DND-41 (cell line): ENCODE results near the gene KCNG2.
"Not testable (repeated sequence)": the region's sequence is repeated elsewhere in the genome, so short reads cannot be mapped to it uniquely, and the experiment has no call there.

Experiments
- ATAC-seq: fragments of 200-7000 bp; cut with Tn5 transposase; 3 replicates; pipeline ENCODE4 v1.9.1; 2021; ENCODE audit warnings: low read depth; ENCODE audit not compliant: insufficient read depth
- DNase-seq: peaks from one replicate; pipeline ENCODE4 v3.0.0-alpha.2; 2020
- H2AFZ ChIP-seq: 2 replicates; pipeline ENCODE4 v1.6.0; 2012; ENCODE audit warnings: low read depth, low read length
- H3K27ac ChIP-seq: 2 replicates; pipeline ENCODE4 v1.5.1; 2012; ENCODE audit warnings: low read length, inconsistent platforms
- H3K27me3 ChIP-seq: fragments of 200-600 bp; sonication (generic); 2 replicates; pipeline ENCODE4 v1.6.0; 2012; ENCODE audit warnings: low read length, mild to moderate bottlenecking, inconsistent platforms; ENCODE audit not compliant: insufficient read depth, poor library complexity
- H3K36me3 ChIP-seq: 2 replicates; pipeline ENCODE4 v1.5.1; 2012; ENCODE audit warnings: low read length, inconsistent platforms; ENCODE audit not compliant: insufficient read depth
- H3K4me1 ChIP-seq: 2 replicates; pipeline ENCODE4 v1.5.1; 2012; ENCODE audit warnings: mild to moderate bottlenecking, low read length; ENCODE audit not compliant: insufficient read depth
- H3K4me2 ChIP-seq: 2 replicates; pipeline ENCODE4 v1.6.0; 2012; ENCODE audit warnings: mild to moderate bottlenecking, moderate library complexity, low read length, inconsistent platforms; ENCODE audit not compliant: insufficient read depth
- H3K4me3 ChIP-seq, 2 experiments: fragments of 200-600 bp in 1 of 2; shearing (Covaris generic) in 1 of 2; 2 replicates each; pipeline ENCODE4 v1.5.1; 2012 to 2016; ENCODE audit warnings: inconsistent platforms in 2 of 2, low read length in 2 of 2, mild to moderate bottlenecking in 2 of 2, low read depth in 1 of 2, moderate library complexity in 1 of 2
- H3K79me2 ChIP-seq: 2 replicates; pipeline ENCODE4 v1.6.0; 2012; ENCODE audit warnings: low read length, inconsistent platforms; ENCODE audit not compliant: insufficient read depth
- H3K9ac ChIP-seq: 2 replicates; pipeline ENCODE4 v1.6.0; 2012; ENCODE audit warnings: low read depth, mild to moderate bottlenecking, inconsistent platforms, low read length, moderate library complexity
- H3K9me3 ChIP-seq: 2 replicates; pipeline ENCODE4 v1.5.1; 2012; ENCODE audit warnings: low read length, moderate library complexity, mild to moderate bottlenecking, inconsistent platforms; ENCODE audit not compliant: insufficient read depth, severe bottlenecking
- H4K20me1 ChIP-seq: 2 replicates; pipeline ENCODE4 v1.6.0; 2012; ENCODE audit warnings: low read length; ENCODE audit not compliant: insufficient read depth
- EZH2 ChIP-seq: IDR thresholded peaks from 3 replicates; pipeline ENCODE4 v1.6.1; 2012; ENCODE audit warnings: borderline replicate concordance, low read depth, mild to moderate bottlenecking, moderate library complexity, low read length, inconsistent platforms; ENCODE audit not compliant: severe bottlenecking
- TF ChIP-seq, protein P1 (sequence below): IDR thresholded peaks from 2 replicates; pipeline ENCODE4 v1.5.1; 2012; ENCODE audit warnings: borderline replicate concordance, low read length, moderate library complexity, mild to moderate bottlenecking; ENCODE audit not compliant: poor library complexity, severe bottlenecking; ENCODE audit errors: extremely low read depth

The KCNG2 gene

DNA sequence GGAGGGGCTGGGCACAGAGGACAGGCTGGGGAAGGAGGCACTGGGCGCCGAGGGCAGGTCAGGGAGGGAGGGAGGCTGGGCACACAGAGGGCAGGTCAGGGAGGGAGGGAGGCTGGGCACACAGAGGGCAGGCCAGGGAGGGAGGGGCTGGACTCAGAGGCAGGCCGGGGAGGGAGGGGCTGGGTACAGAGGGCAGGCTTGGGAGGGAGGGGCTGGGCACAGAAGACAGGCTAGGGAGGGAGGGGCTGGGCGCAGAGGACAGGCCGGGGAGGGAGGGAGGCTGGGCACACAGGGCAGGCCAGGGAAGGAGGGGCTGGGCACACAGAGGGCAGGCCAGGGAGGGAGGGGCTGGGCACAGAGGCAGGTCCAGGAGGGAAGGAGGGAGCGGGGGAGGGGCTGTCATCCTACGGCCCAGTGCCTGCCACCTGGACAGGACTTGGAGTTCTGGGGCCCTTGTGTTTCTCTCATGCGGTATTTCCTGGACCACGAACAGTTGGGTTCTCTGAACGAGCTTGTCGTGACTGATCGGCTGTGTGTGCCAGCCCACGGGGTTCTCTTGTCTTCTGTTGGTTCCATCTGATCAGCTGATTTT lies 46.7 kb upstream of the KCNG2 start:
- Histone ChIP-seq H3K4me3 (no peak overlapping the region), H3K4me2 (no peak overlapping the region), H3K4me1 (no peaks in the 10 kb centered on the region), H3K27ac (no peak overlapping the region), H3K36me3 (peaks cover 75% of the 10 kb centered on the region), H4K20me1 (peaks cover 36% of the 10 kb centered on the region), H2AFZ (no peak overlapping the region), H3K9me3 (no peaks in the 10 kb centered on the region), H3K27me3 (no peaks in the 10 kb centered on the region), H3K79me2 (peaks cover 7% of the 10 kb centered on the region; the same call in 1 of the 2 replicates), H3K9ac (no peak overlapping the region)
- ATAC-seq (peak; percentile 52), DNase-seq (peak; percentile 18)
- TF ChIP-seq, protein P1, sequence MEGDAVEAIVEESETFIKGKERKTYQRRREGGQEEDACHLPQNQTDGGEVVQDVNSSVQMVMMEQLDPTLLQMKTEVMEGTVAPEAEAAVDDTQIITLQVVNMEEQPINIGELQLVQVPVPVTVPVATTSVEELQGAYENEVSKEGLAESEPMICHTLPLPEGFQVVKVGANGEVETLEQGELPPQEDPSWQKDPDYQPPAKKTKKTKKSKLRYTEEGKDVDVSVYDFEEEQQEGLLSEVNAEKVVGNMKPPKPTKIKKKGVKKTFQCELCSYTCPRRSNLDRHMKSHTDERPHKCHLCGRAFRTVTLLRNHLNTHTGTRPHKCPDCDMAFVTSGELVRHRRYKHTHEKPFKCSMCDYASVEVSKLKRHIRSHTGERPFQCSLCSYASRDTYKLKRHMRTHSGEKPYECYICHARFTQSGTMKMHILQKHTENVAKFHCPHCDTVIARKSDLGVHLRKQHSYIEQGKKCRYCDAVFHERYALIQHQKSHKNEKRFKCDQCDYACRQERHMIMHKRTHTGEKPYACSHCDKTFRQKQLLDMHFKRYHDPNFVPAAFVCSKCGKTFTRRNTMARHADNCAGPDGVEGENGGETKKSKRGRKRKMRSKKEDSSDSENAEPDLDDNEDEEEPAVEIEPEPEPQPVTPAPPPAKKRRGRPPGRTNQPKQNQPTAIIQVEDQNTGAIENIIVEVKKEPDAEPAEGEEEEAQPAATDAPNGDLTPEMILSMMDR: no peak
- TF ChIP-seq EZH2: no peak

DNA sequence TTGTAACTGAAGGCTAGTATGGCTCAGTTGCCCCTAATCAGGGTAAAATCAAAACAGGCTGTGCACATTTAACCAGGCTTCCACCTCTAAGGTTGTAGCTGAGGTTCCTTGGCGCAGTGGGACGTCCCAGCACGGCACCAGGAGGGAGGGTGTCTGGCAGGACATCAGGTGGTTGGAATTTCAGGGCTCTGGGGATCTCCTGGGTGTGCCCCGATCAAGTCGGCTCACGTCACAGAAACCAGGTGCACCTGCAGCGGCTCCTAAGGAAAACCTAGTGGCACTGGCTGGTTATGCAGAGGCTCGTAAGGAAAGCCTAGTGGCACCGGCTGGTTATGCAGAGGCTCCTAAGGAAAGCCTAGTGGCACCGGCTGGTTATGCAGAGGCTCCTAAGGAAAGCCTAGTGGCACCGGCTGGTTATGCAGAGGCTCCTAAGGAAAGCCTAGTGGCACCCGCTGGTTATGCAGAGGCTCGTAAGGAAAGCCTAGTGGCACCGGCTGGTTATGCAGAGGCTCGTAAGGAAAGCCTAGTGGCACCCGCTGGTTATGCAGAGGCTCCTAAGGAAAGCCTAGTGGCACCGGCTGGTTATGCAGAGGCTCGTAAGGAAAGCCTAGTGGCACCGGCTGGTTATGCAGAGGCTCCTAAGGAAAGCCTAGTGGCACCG lies 45.7 kb upstream of the KCNG2 start:
- not testable (repeated sequence) for H3K79me2 ChIP-seq, DNase-seq, ATAC-seq, H3K4me3 ChIP-seq, H2AFZ ChIP-seq, H3K4me2 ChIP-seq, H3K27ac ChIP-seq, H3K9me3 ChIP-seq, H3K27me3 ChIP-seq, H3K4me1 ChIP-seq, H3K9ac ChIP-seq
- H3K36me3 ChIP-seq: peaks cover 70% of the 10 kb centered on the region
- H4K20me1 ChIP-seq: peaks cover 29% of the 10 kb centered on the region

DNA sequence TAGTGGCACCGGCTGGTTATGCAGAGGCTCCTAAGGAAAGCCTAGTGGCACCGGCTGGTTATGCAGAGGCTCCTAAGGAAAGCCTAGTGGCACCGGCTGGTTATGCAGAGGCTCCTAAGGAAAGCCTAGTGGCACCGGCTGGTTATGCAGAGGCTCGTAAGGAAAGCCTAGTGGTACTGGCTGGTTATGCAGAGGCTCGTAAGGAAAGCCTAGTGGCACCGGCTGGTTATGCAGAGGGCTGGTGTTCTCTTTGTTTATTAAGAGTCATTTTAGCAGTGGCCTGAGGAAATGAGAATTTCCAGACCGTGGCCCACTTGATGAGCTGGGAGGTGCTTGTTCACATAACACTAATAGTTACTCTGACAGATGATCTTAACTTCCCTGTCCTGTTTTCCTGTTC lies 44.8 kb upstream of the KCNG2 start:
- not testable (repeated sequence) for ATAC-seq

DNA sequence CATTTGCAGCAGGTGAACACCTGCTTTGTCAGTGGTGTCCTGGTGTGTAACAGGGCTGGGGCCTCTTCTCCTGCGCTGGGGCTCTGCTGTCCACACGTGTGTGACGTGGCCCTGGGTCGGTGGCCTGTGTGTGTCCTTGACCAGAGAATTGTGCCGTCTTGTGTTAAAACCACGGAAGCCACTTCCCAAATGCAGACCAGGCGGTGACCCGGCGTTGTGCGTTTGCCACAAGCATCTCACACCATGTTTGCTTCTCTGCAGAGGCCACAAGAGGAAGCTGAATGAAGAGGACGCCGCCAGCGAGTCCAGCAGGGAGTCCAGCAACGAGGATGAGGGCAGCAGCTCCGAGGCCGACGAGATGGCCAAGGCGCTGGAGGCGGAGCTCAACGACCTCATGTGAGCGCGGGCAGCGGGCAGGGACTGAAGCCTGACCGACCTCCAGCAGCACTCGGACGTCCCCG lies 44.3 kb upstream of the KCNG2 start:
- H3K9ac ChIP-seq: no peak overlapping the region
- TF ChIP-seq EZH2: no peak
- TF ChIP-seq, protein P1: no peak
- H3K4me1 ChIP-seq: no peaks in the 10 kb centered on the region
- H3K4me3 ChIP-seq: no peak overlapping the region
- no peak overlapping the region for H3K4me2 ChIP-seq
- DNase-seq (no peak), ATAC-seq (no peak)
- no peaks in the 10 kb centered on the region for H3K9me3 ChIP-seq
- H3K27ac ChIP-seq: no peak overlapping the region
- H3K79me2 ChIP-seq: peaks cover 5% of the 10 kb centered on the region; the same call in 1 of the 2 replicates
- no peak overlapping the region for H2AFZ ChIP-seq
- H3K36me3 ChIP-seq: peaks cover 59% of the 10 kb centered on the region
- peaks cover 17% of the 10 kb centered on the region for H4K20me1 ChIP-seq
- no peaks in the 10 kb centered on the region for H3K27me3 ChIP-seq

More for the DNA sequence above, 44.8 kb upstream of the KCNG2 start:
- H3K4me3 ChIP-seq, H3K9me3 ChIP-seq, H3K9ac ChIP-seq, H3K4me2 ChIP-seq, DNase-seq, H2AFZ ChIP-seq, H3K79me2 ChIP-seq, H3K27ac ChIP-seq, H3K27me3 ChIP-seq, H3K4me1 ChIP-seq: not testable (repeated sequence)
- H3K36me3 ChIP-seq: peaks cover 63% of the 10 kb centered on the region
- H4K20me1 ChIP-seq: peaks cover 22% of the 10 kb centered on the region
